HCEC 1CT (cell line): Measurements from ENCODE around the gene USP27X.

Experiments used
- DNase-seq: peaks from one replicate; pipeline ENCODE4 v3.0.0-alpha.2; 2017

USP27X gene

GRCh38 chrX:49878834-49879655 is at the start of gene USP27X:
USP27X (plus strand) TSS chrX:49879484; CDS start chrX:49880308, 824 bp downstream.
- peak; percentile 69 for DNase-seq

GRCh38 chrX:49838374-49838773 is 40.9 kb upstream of the USP27X start:
- DNase-seq: peak; percentile 0

GRCh38 chrX:49840679-49841078 is 38.6 kb upstream of the USP27X start:
- DNase-seq: peak; percentile 48

GRCh38 chrX:49842621-49843020 is 36.7 kb upstream of the USP27X start:
- no peak for DNase-seq

- DNase-seq: no peak
Measured at GRCh38 chrX:49844611-49845010, 34.7 kb upstream of the USP27X start.

GRCh38 chrX:49845701-49846403 is 33.4 kb upstream of the USP27X start:
- DNase-seq: no peak

- no peak for DNase-seq
Measured at GRCh38 chrX:49846522-49846921, 32.8 kb upstream of the USP27X start.

- DNase-seq: no peak
Measured at GRCh38 chrX:49848275-49848674, 31.0 kb upstream of the USP27X start.

GRCh38 chrX:49850028-49850427 is 29.3 kb upstream of the USP27X start:
- no peak for DNase-seq

GRCh38 chrX:49853661-49854060 is 25.6 kb upstream of the USP27X start:
- no peak for DNase-seq

GRCh38 chrX:49856819-49857218 is 22.5 kb upstream of the USP27X start:
- no peak for DNase-seq

GRCh38 chrX:49858341-49858740 is 20.9 kb upstream of the USP27X start:
- no peak for DNase-seq

GRCh38 chrX:49859491-49859890 is 19.8 kb upstream of the USP27X start:
- DNase-seq: no peak

GRCh38 chrX:49860867-49861535 is 18.3 kb upstream of the USP27X start:
- no peak for DNase-seq

GRCh38 chrX:49862093-49862492 is 17.2 kb upstream of the USP27X start:
- DNase-seq: no peak

- no peak for DNase-seq
Measured at GRCh38 chrX:49868739-49869138, 10.5 kb upstream of the USP27X start.

- peak; percentile 5 for DNase-seq
Measured at GRCh38 chrX:49876750-49877149, 2.5 kb upstream of the USP27X start.

- DNase-seq: no peak
Measured at GRCh38 chrX:49877397-49878101, 1.7 kb upstream of the USP27X start.

- DNase-seq: no peak
Measured at GRCh38 chrX:49878128-49878833, 1.0 kb upstream of the USP27X start.

- no peak for DNase-seq
Measured at GRCh38 chrX:49879656-49880277, 483 bp downstream of the USP27X start.

- no peak for DNase-seq
Measured at GRCh38 chrX:49880668-49881067, 1.4 kb downstream of the USP27X start.

GRCh38 chrX:49884290-49884862 is 5.1 kb downstream of the USP27X start:
- peak; percentile 30 for DNase-seq
